Measurements from ENCODE around the gene KRTAP3-1.

DNA sequence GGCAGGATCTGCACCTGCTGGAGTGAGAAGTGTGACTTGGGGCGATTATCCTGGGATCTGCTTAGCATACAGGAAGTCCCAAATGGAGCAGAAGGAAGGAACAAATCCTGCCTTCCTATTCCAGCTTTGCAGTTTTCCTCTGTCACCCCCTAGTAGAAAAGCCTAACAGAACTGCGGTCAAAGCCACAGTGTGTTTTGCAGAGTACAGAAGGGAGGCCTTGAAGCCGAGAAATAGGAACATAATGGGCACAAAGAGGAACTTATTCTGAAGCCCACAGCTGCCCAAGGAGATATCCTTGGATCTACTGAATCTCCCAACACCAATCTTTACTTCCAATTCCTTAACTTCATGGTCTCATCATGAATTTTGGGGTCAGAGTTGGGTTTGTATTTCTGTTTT lies 9.6 kb upstream of the KRTAP3-1 start:
- TF ChIP-seq ELF4 (IDR thresholded peaks at IDR 0.05) (no peak), TARDBP (IDR thresholded peaks at IDR 0.05) (no peak), FOXA1 (IDR thresholded peaks at IDR 0.05) (no peak), SP1 (IDR thresholded peaks at IDR 0.05) (no peak), NFRKB (IDR thresholded peaks at IDR 0.05) (no peak), BHLHE40 (IDR thresholded peaks at IDR 0.05; ENCODE audit: borderline replicate concordance) (no peak), HDGF (IDR thresholded peaks at IDR 0.05; ENCODE audit: borderline replicate concordance) (no peak), SUZ12 (IDR thresholded peaks at IDR 0.05) (no peak), FOXM1 (IDR thresholded peaks at IDR 0.05; ENCODE audit: borderline replicate concordance) (no peak), FOXK2 (IDR thresholded peaks at IDR 0.05) (no peak)
